AG04449 (cell line): ENCODE data around the gene EEF1A1.

ENCODE experiments used
- CTCF ChIA-PET: fragments of 350-600 bp; formaldehyde crosslinking; extraction: SDS; loops from one replicate; lab custom pipeline; 2021; ENCODE audit warnings: antibody characterized with exemption; lab: Yijun Ruan, JAX
- POLR2A ChIA-PET: fragments of 400-600, 350-600 bp; formaldehyde crosslinking; extraction: SDS; loops from one replicate; lab custom pipeline; 2020; ENCODE audit warnings: antibody characterized with exemption, inconsistent platforms; lab: Yijun Ruan, JAX
- DNase-seq: peaks from one replicate; pipeline ENCODE4 v3.0.0-alpha.2; 2010; ENCODE audit warnings: low read depth, low spot score
- H3K4me3 ChIP-seq: 2 replicates; pipeline ENCODE4 v1.5.1; 2011; ENCODE audit warnings: low read depth, mild to moderate bottlenecking, control low read depth, low read length
- TF ChIP-seq, protein P1 (sequence below): IDR thresholded peaks from one replicate; pipeline ENCODE4 v1.5.1; 2011; ENCODE audit warnings: mild to moderate bottlenecking, moderate library complexity, low read length, control low read depth, inconsistent platforms; ENCODE audit not compliant: insufficient read depth; ENCODE audit errors: missing control alignments

EEF1A1 gene

DNA sequence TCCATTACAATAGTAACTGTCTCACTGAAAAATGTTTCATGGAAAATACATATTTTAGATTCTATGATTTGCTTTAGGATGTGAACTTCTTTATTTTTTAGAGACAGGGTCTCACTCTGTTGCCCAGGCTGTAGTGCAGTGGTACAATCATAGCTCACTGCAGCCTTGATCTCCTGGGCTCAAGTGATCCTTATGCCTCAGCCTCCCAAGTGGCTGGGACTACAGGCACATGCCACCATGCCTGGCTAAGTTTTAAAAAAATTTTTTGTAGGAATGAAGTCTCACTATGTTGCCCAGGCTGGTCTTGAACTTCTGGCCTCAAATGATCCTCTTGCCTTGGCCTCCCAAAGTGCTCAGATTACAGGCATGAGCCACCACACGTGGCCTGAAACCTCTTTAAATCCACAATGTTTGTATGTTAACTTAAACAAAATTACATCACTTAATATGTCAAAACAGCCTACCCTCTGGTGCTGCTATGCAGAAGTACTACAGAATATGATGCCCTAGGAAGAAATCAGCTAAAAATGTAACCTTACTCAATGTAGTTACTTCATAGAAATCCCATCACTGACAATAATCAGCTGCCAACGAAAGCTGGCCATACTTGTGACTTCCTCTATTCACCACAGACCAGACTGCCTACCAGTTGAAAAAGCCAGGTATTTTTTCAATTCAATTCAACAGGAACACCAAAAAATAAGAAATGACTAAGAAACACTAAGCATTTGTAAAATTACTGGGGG, 17.6 kb downstream of the EEF1A1 start:
- DNase-seq, result no peak
- ChIA-PET CTCF (interaction anchor here (1.3 to 3.6 kb wide), 2 partner anchors 12 to 108 kb away, joined by 3 to 26 read pairs; no protein-coding TSS in a partner anchor), POLR2A (interaction anchor here (1.0 kb wide), 1 partner anchor 8 kb away, joined by 4 read pairs; no protein-coding TSS in a partner anchor)
- no peak overlapping the region for H3K4me3 ChIP-seq
- TF ChIP-seq, protein P1, sequence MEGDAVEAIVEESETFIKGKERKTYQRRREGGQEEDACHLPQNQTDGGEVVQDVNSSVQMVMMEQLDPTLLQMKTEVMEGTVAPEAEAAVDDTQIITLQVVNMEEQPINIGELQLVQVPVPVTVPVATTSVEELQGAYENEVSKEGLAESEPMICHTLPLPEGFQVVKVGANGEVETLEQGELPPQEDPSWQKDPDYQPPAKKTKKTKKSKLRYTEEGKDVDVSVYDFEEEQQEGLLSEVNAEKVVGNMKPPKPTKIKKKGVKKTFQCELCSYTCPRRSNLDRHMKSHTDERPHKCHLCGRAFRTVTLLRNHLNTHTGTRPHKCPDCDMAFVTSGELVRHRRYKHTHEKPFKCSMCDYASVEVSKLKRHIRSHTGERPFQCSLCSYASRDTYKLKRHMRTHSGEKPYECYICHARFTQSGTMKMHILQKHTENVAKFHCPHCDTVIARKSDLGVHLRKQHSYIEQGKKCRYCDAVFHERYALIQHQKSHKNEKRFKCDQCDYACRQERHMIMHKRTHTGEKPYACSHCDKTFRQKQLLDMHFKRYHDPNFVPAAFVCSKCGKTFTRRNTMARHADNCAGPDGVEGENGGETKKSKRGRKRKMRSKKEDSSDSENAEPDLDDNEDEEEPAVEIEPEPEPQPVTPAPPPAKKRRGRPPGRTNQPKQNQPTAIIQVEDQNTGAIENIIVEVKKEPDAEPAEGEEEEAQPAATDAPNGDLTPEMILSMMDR, result no peak

- no peak overlapping the region for H3K4me3 ChIP-seq
- ChIA-PET POLR2A (interaction anchor here (1.9 kb wide), 1 partner anchor 24 kb away, joined by 7 read pairs; no protein-coding TSS in a partner anchor), CTCF (interaction anchor here (1.0 to 3.7 kb wide), 3 partner anchors 13 to 155 kb away, joined by 3 to 25 read pairs (median 4); no protein-coding TSS in a partner anchor)
- TF ChIP-seq, protein P1, result no peak
- no peak for DNase-seq
Observed at GRCh38 chr6:73497915-73498314, 22.9 kb downstream of the EEF1A1 start.

DNA sequence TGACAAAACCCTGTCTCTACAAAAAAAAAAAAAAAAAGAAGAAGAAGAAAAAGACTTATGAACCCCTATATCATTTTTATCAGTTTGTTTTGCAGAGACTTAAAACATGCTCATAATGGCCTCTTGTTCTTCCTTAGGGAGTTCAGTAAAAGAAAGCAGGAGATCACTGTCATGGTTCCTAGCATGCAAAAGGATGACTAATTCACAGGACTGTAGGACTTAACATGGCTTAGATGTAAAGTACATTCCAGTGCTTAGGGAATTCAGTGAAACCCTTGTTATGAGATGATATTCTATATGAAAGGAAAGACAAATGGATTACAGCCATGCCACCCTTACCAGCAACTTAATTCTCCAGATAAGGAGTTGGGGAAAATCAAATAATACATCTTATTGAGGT, 29.5 kb downstream of the EEF1A1 start:
- H3K4me3 ChIP-seq, result no peak overlapping the region
- POLR2A ChIA-PET, result no interaction called here
- DNase-seq, result no peak
- CTCF ChIA-PET, result interaction anchor here (0.7 to 1.2 kb wide), 4 partner anchors 12 to 119 kb away, joined by 3 to 6 read pairs (median 4); no protein-coding TSS in a partner anchor
- TF ChIP-seq, protein P1, result no peak

GRCh38 chr6:73487473-73487872, 33.4 kb downstream of the EEF1A1 start:
- ChIA-PET CTCF (interaction anchor here (0.6 kb wide), 1 partner anchor 123 kb away, joined by 3 read pairs; no protein-coding TSS in a partner anchor), POLR2A (interaction anchor here (0.7 kb wide), 1 partner anchor 34 kb away, joined by 4 read pairs; no protein-coding TSS in a partner anchor)
- no peak for DNase-seq
- TF ChIP-seq, protein P1, result no peak
- no peak overlapping the region for H3K4me3 ChIP-seq

DNA sequence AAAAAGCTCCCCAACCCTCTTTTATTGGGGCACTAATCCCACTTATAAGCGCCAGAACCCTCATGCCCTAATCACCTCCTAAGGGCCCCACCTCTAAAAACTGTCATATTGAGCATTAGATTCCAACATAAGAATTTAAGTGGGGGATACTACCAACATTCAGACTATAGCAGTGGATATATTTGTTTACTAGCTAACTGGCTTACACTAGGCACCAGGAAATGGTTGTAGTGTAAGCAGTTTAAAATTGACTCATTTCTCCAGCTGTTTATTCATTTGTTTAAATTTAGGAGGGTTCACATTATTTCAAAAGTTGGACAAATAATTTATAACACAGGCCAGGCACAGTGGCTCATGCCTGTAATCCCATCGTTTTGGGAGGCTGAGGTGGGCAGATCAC, 36.4 kb downstream of the EEF1A1 start:
- DNase-seq, result no peak
- H3K4me3 ChIP-seq, result no peak overlapping the region
- POLR2A ChIA-PET, result no interaction called here
- TF ChIP-seq, protein P1, result no peak
- CTCF ChIA-PET, result interaction anchor here (0.7 to 1.5 kb wide), 4 partner anchors 11 to 127 kb away, joined by 3 to 7 read pairs (median 4); no protein-coding TSS in a partner anchor

DNA sequence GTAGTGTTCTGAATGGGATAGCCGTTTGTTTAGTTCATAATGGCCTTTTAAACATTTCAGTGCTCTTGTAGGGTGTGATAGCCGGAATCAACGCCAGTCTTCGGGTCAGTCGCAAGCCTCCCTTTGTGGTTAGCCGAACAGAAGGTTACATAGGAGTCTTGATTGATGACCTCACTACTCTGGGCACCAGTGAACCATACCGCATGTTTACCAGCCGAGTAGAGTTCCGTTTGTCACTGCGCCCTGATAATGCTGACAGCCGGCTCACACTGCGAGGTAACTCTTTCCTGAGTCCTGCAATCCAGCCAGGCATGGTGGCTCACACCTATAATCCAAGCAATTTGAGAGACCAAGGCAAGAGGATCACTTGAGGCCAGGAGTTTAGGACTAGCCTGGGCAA, 38.9 kb downstream of the EEF1A1 start:
- H3K4me3 ChIP-seq, result no peak overlapping the region
- TF ChIP-seq, protein P1, result no peak
- CTCF ChIA-PET, result interaction anchor here (0.6 to 1.0 kb wide), 2 partner anchors 128 to 129 kb away, joined by 4 read pairs; no protein-coding TSS in a partner anchor
- DNase-seq, result no peak
- POLR2A ChIA-PET, result no interaction called here
